ENCODE measurements around the gene DAPK1.

DAPK1 gene

DNA sequence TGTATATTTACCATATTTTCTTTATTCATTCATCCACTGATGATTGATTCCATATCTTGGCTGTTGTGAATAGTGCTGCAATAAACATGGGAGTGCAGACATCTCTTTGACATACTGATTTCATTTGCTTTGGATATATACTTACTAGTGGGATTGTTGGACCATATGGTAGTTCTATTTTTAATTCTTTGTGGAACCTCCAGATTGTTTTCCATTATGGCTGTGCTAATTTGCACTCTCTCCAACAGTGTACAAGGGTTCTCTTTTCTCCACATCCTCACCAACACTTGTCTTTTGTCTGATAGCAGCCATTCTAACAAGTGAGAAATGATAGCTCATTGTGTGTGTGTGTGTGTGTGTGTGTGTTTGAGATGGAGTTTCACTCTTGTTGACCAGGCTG lies 86.7 kb downstream of the DAPK1 start:
- TF ChIP-seq, protein P1, sequence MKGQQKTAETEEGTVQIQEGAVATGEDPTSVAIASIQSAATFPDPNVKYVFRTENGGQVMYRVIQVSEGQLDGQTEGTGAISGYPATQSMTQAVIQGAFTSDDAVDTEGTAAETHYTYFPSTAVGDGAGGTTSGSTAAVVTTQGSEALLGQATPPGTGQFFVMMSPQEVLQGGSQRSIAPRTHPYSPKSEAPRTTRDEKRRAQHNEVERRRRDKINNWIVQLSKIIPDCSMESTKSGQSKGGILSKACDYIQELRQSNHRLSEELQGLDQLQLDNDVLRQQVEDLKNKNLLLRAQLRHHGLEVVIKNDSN (IDR thresholded peaks at IDR 0.05) = no peak
- TF ChIP-seq TAF1 (IDR thresholded peaks at IDR 0.05; ENCODE audit: low read depth) (no peak), TCF12 (IDR thresholded peaks at IDR 0.05; ENCODE audit: low read depth) (no peak), TEAD4 (IDR thresholded peaks at IDR 0.05) (no peak), EP300 (IDR thresholded peaks at IDR 0.05; ENCODE audit: borderline replicate concordance) (no peak), CEBPB (IDR thresholded peaks at IDR 0.05) (no peak), RAD21 (IDR thresholded peaks at IDR 0.05; ENCODE audit: low read depth) (no peak), EGR1 (IDR thresholded peaks at IDR 0.05) (no peak), YY1 (IDR thresholded peaks at IDR 0.05; ENCODE audit: low read depth) (no peak), FOXM1 (IDR thresholded peaks at IDR 0.05; ENCODE audit: borderline replicate concordance, low read depth) (no peak), CREB1 (IDR thresholded peaks at IDR 0.05; ENCODE audit: low read depth) (no peak), ZBTB7A (IDR thresholded peaks at IDR 0.05; ENCODE audit: low read depth) (no peak), NFIC (IDR thresholded peaks at IDR 0.05) (no peak)
- TF ChIP-seq, protein P2, sequence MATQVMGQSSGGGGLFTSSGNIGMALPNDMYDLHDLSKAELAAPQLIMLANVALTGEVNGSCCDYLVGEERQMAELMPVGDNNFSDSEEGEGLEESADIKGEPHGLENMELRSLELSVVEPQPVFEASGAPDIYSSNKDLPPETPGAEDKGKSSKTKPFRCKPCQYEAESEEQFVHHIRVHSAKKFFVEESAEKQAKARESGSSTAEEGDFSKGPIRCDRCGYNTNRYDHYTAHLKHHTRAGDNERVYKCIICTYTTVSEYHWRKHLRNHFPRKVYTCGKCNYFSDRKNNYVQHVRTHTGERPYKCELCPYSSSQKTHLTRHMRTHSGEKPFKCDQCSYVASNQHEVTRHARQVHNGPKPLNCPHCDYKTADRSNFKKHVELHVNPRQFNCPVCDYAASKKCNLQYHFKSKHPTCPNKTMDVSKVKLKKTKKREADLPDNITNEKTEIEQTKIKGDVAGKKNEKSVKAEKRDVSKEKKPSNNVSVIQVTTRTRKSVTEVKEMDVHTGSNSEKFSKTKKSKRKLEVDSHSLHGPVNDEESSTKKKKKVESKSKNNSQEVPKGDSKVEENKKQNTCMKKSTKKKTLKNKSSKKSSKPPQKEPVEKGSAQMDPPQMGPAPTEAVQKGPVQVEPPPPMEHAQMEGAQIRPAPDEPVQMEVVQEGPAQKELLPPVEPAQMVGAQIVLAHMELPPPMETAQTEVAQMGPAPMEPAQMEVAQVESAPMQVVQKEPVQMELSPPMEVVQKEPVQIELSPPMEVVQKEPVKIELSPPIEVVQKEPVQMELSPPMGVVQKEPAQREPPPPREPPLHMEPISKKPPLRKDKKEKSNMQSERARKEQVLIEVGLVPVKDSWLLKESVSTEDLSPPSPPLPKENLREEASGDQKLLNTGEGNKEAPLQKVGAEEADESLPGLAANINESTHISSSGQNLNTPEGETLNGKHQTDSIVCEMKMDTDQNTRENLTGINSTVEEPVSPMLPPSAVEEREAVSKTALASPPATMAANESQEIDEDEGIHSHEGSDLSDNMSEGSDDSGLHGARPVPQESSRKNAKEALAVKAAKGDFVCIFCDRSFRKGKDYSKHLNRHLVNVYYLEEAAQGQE (IDR thresholded peaks at IDR 0.05; ENCODE audit: low read depth) = no peak
- TF ChIP-seq, protein P3, sequence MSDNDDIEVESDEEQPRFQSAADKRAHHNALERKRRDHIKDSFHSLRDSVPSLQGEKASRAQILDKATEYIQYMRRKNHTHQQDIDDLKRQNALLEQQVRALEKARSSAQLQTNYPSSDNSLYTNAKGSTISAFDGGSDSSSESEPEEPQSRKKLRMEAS (IDR thresholded peaks at IDR 0.05) = no peak

DNA sequence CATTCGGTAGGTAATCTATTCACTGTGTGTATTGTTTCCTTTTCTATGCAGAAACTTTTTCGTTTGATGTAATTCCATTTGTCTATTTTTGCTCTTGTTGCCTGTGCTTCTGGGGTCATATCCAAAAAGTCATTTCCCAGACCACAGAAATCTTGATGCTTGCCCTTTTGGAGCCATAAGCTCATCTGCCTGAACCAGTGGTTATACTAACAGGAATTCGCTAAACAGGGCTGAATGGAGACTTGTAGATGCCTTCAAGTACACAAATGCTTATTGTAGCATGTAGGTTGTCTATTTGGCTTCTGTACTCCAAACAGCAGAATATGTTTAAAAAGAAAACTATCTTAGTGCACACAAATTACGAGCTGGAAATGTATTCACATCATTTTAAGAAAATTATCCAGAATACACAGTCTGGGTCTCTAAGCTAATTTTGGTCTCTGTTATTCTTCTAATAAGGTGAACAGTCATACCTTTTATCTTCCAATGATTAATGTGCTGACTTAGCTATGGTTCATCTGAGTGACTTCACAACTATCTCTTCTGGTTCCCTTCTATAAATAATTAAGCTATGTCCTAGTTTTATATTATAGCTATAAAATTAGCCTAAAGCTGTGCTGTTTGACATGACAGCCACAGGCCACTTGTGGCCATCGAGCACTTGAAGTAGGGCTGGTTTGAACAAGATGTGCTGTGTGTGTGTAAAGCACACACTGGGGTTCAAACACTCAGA lies 87.6 kb downstream of the DAPK1 start:
- TF ChIP-seq, protein P1 (IDR thresholded peaks at IDR 0.05) = no peak
- TF ChIP-seq FOXM1 (IDR thresholded peaks at IDR 0.05; ENCODE audit: borderline replicate concordance, low read depth) = no peak
- TF ChIP-seq EGR1 (IDR thresholded peaks at IDR 0.05) = no peak
- no peak for TF ChIP-seq TAF1 (IDR thresholded peaks at IDR 0.05; ENCODE audit: low read depth)
- TF ChIP-seq, protein P3 (IDR thresholded peaks at IDR 0.05) = no peak
- no peak for TF ChIP-seq YY1 (IDR thresholded peaks at IDR 0.05; ENCODE audit: low read depth)
- TF ChIP-seq CREB1 (IDR thresholded peaks at IDR 0.05; ENCODE audit: low read depth) = no peak
- TF ChIP-seq NFIC (IDR thresholded peaks at IDR 0.05) = no peak
- no peak for TF ChIP-seq EP300 (IDR thresholded peaks at IDR 0.05; ENCODE audit: borderline replicate concordance)
- TF ChIP-seq ZBTB7A (IDR thresholded peaks at IDR 0.05; ENCODE audit: low read depth) = no peak
- TF ChIP-seq, protein P2 (IDR thresholded peaks at IDR 0.05; ENCODE audit: low read depth) = no peak
- TF ChIP-seq RAD21 (IDR thresholded peaks at IDR 0.05; ENCODE audit: low read depth) = no peak
- TF ChIP-seq TEAD4 (IDR thresholded peaks at IDR 0.05) = no peak
- no peak for TF ChIP-seq CEBPB (IDR thresholded peaks at IDR 0.05)
- TF ChIP-seq TCF12 (IDR thresholded peaks at IDR 0.05; ENCODE audit: low read depth) = no peak

DNA sequence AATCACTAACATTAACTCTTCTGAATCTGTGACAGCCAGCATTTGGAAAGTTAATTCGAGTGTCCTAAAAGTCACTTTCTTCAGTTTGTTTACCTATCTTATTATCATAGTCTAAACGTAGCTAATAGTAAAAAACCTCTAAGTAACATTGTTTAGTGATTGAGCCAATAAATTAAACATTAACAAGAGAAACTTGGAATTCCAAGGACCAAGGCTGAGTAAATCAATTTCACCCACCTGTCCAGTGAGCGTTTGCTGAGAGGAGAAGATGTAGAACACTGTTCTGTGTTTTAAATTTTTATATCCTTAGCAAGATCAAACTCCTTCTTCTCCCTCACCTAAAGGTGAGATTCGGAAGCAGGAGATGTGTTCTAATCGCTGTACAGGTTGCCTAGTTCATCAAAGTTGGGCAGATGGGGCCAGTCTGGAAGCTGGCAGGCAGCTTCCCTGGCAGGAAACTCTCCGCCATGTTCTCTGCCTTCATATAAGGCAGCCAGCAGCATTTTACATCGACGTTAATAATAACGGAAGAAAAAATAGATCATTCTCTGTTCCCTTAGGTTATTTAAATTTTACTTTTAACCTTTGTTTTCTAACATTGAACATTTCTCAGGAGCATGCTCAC lies 89.2 kb downstream of the DAPK1 start:
- TF ChIP-seq CREB1 (IDR thresholded peaks at IDR 0.05; ENCODE audit: low read depth) (no peak), FOXM1 (IDR thresholded peaks at IDR 0.05; ENCODE audit: borderline replicate concordance, low read depth) (no peak), TAF1 (IDR thresholded peaks at IDR 0.05; ENCODE audit: low read depth) (no peak), RAD21 (IDR thresholded peaks at IDR 0.05; ENCODE audit: low read depth) (no peak), ZBTB7A (IDR thresholded peaks at IDR 0.05; ENCODE audit: low read depth) (no peak), EGR1 (IDR thresholded peaks at IDR 0.05) (no peak), TEAD4 (IDR thresholded peaks at IDR 0.05) (no peak), YY1 (IDR thresholded peaks at IDR 0.05; ENCODE audit: low read depth) (no peak), TCF12 (IDR thresholded peaks at IDR 0.05; ENCODE audit: low read depth) (no peak), EP300 (IDR thresholded peaks at IDR 0.05; ENCODE audit: borderline replicate concordance) (no peak), CEBPB (IDR thresholded peaks at IDR 0.05) (no peak), NFIC (IDR thresholded peaks at IDR 0.05) (no peak)
- TF ChIP-seq, protein P3 (IDR thresholded peaks at IDR 0.05) = no peak
- TF ChIP-seq, protein P1 (IDR thresholded peaks at IDR 0.05) = no peak
- TF ChIP-seq, protein P2 (IDR thresholded peaks at IDR 0.05; ENCODE audit: low read depth) = no peak

Measured in Ishikawa (cell line).